ENCODE results near the gene SYCP3.
A peak's percentile ranks its signal among the peaks of the same experiment; 100 is the strongest.

SYCP3 gene

DNA sequence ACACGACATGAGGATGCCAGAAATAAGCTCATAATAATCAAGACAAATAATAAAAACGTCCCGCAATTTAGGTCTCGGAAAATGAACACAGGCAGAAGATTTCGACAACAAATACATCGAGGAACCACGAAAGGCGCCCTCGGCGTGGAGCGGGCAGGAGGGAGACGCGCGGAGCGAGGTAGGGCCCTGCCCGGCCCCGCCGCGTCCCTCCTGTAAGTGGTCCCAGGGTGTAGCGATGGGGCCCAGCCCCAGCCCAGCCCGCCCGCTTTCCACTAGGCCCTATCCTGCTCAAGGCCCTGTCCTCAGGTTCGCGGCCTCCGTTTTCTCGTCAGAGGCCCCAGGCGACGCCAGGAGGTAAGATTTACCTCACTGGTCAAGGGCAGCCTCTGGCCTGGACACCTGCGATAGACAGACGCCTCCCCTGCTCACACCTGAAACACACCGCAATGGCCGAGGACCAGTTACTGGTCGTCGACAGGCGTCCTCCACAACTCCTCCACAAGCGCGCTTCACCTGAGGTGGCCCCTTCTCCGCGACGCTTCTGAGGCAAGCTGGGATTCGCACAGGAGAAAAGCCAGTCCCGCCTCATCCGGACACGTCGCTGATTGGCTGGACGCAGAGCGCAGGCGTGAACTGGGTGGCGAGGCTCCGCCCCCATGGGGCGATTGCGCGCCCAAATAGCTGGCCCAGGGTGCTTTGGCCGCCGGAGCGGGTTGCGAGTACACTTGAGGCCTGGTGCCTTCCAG lies at the start of gene SYCP3:
TSS of gene SYCP3 (minus strand) at position 543 of the 746 bp plus-strand sequence. CDS start 1,527 bp downstream, outside the sequence.
- no peak for DNase-seq

GRCh38 chr12:101785671-101786070 lies 46.4 kb upstream of the SYCP3 start:
- DNase-seq = no peak

GRCh38 chr12:101784376-101784775 lies 45.1 kb upstream of the SYCP3 start:
- DNase-seq = no peak

- no peak for DNase-seq
These were observed 44.6 kb upstream of the SYCP3 start for GRCh38 chr12:101783838-101784237.

DNA sequence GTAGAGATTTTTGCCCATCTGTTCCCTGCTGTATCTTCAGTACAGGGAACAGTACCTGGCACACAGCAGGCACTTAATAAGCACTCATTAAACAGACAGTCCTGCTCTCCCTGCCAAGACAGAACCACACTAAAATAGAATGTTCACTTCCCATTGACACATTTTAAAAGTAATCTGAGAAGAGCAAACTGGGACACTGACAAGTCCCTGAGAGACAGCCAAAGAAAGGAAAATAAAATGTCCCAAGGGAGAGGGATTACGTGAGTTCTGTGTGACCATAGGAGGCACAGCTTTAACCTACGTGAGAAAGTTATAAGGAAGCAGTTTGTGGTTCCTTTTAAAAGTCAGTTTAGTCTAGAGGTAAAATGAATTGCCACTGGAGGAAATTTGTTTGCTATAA lies 43.9 kb upstream of the SYCP3 start:
- DNase-seq = no peak

- DNase-seq = no peak
These were observed 43.0 kb upstream of the SYCP3 start for GRCh38 chr12:101782273-101782731.

DNA sequence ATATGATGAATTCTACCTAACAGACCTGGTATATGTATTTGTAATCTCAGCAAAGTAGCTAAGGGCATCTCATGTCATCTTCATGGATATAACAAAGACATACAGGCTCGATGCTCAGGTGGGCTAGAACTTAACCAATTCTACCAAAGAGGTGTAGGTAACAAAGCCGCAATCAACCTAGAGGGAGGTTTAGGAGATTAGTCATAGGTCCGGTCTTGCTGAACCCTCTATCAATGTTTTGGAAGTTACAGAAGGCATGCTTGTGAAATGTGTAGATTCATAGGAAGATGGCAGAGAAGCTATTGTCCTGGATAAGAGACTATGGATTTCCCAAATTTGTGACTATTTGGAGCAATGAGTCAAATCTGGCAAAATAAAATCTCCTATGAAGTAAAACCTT lies 42.6 kb upstream of the SYCP3 start:
- no peak for DNase-seq

GRCh38 chr12:101780599-101780998 lies 41.3 kb upstream of the SYCP3 start:
- DNase-seq = peak; percentile 61

- no peak for DNase-seq
These were observed 40.4 kb upstream of the SYCP3 start for GRCh38 chr12:101779626-101780025.

DNA sequence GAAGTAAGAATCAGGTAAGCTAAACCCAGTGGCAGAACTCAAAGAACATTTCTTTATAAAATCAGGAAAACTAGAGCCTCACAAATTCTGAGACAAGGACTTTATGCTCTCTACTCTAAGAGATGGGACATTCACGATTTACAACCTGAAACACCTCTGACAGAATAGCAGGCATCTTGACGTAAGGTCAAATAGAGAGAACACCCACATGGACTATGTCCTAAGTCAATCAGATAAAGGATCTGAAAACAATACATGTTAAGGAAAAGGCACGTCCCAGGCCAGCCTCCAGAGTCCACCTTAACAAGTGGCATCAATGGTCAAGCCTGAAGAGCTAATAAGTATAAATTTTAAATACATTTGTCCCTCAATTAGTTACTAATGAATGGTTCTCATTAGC lies 39.9 kb upstream of the SYCP3 start:
- DNase-seq = no peak

DNA sequence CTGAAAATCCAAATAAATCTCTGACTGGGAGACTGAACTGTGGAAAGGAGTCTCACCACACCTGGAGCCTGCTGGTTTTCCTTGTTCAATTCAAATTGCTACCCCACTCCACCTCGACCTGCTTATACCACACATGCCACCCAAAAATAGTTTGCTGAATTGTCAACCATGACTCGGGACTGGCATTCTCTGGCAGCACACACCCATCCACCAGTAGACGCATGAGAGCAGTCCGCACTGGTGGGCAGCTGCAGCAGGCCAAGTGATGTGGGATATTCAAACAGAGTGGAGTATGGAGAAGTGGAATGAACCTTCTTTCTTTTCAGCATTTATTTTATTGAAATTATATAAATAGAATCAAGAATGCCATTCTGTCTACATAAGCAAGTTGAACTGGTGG lies 38.7 kb upstream of the SYCP3 start:
- no peak for DNase-seq

- peak; percentile 64 for DNase-seq
These were observed 38.2 kb upstream of the SYCP3 start for GRCh38 chr12:101777485-101777884.

GRCh38 chr12:101775816-101776215 lies 36.6 kb upstream of the SYCP3 start:
- no peak for DNase-seq

DNA sequence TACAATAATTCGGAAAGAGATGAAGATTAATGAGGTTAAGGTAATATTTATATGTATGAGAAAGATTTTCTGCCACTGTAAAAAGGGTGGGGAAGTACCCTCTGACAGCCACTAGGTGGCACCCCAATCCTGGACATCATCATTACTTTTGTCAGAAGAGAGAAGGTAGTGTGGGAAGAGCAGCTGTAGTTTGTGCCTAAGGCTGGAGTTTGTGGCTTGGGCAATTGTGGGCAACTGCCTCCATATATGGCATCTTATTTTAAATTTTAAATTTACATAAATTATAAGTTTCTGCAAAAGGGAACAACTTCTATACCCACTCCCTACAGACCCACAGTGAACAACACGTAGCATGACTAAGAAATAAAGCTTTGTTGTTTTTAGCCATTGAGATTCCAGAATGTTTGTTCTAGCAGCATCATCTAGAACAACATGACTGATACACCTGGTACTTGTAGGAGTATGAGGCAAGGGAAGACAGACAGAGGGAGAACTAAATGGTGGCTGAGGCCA lies 34.4 kb upstream of the SYCP3 start:
- peak; percentile 81 for DNase-seq

- peak; percentile 60 for DNase-seq
These were observed 32.9 kb upstream of the SYCP3 start for GRCh38 chr12:101772012-101772775.

- no peak for DNase-seq
These were observed 30.6 kb upstream of the SYCP3 start for GRCh38 chr12:101769865-101770264.

- DNase-seq = no peak
These were observed 29.5 kb upstream of the SYCP3 start for GRCh38 chr12:101768781-101769180.

- DNase-seq = no peak
These were observed 28.3 kb upstream of the SYCP3 start for GRCh38 chr12:101767537-101767936.

DNA sequence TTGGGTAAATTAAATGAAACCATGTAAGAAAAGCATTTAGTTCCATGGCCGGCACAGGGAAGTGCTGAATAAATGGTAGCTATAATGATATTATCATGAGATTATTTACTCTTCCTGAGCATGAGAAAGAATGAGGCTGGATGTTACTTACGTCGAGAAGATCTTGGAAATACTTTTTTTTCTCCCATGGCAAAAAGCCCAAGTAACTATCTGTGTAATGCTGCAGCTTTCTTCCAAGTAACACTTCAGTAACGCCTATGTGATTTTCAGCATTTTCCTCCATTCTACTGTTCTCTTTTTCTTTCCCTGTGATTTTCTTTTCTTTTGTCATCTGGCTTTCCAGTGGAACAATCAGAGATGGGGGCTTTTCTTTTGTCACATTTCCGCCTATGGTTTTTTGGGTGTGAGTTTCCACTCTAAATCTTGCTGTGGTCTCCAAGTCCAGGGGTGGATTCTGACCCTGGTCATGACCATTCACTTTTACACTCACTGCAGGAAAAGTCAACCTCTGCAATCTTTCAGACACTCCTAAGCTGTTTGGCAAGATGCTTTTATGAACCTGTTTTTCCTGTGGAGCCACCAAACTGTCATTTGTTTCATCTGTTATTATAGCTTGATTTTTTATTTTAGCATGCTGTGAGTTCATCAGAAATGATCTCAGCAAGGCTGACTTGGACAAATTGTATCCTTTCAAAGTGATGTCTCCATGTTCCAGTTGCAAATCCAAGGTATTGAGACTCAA lies 25.0 kb upstream of the SYCP3 start:
- DNase-seq = no peak

- DNase-seq = peak; percentile 78
These were observed 24.1 kb upstream of the SYCP3 start for GRCh38 chr12:101763246-101763931.

DNA sequence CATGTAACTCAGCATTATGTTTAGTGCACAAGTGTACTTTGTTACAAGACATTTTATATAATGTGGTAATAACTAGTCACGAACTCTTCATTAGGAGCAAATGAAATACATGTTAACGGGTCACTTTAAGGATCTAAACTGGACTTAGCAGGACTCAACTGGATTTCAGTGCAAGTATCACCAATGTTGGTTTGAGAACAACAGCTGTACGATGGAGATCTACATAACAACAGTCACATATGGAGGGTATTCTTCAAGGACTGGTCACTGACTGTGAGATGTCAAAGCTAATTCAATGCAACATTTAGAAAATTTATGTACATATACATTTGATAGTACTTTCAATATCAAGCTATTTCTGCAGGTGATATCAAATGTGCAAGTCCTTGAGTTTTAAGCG lies 22.5 kb upstream of the SYCP3 start:
- DNase-seq = no peak

GRCh38 chr12:101761350-101761749 lies 22.1 kb upstream of the SYCP3 start:
- peak; percentile 70 for DNase-seq

Measured in suppressor macrophage treated with lipopolysaccharide for 4 hours (primary cell).